K562 (cell line): ENCODE results near the gene GNG7. TPM values are rescaled to one million over a fixed set of nuclear protein-coding genes. Genes with fewer than 3 reads are reported as not detected.

Source experiments
- ATAC-seq: fragments of 200-7000 bp; cut with Tn5 transposase; 3 replicates; pipeline ENCODE4 v1.9.1; 2020; ENCODE audit warnings: moderate library complexity
- BruUV-seq: library from RNA; stranded (reverse); fragments of 400-500 nt; replicated peaks from 2 replicates; lab custom pipeline; 2021; lab: Mats Ljungman, UMichigan
- CTCF ChIA-PET: fragments of 300-600 bp; formaldehyde crosslinking; extraction: SDS; loops from one replicate; lab custom pipeline; 2021; ENCODE audit warnings: low intra/inter-chr PET ratio; lab: Yijun Ruan, JAX
- POLR2A ChIA-PET: fragments of 300-600, 350-650 bp; sonication (Branson Sonifier 250); formaldehyde crosslinking; extraction: SDS; loops from one replicate; lab custom pipeline; 2021; ENCODE audit warnings: antibody characterized with exemption, inconsistent platforms; lab: Yijun Ruan, JAX
- DNase-seq, 4 experiments: peaks; one replicate each; pipeline versions ENCODE4 v3.0.0 to v3.0.0-alpha.2; 2011 to 2018; ENCODE audit warnings: low spot score in 3 of 4, mixed read lengths in 3 of 4; ENCODE audit errors: extremely low read depth in 1 of 4
- FAIRE-seq: peaks from 2 replicates; lab custom pipeline; 2011; peaks lifted over from hg19 to GRCh38; lab: Jason Lieb, UNC
- H2AFZ ChIP-seq: 2 replicates; pipeline ENCODE4 v1.6.0; 2011; ENCODE audit warnings: low read depth, low read length, control low read depth, inconsistent platforms
- H3K27ac ChIP-seq: fragments of 200-600 bp; 3 replicates; pipeline ENCODE4 v1.8.0; 2011; ENCODE audit warnings: low read depth, mild to moderate bottlenecking, control low read depth, inconsistent platforms, low read length, moderate library complexity, mixed read lengths; ENCODE audit errors: extremely low read depth
- H3K27me3 ChIP-seq, 2 experiments: fragments of 300-600 bp in 1 of 2; 2 replicates in 1 of 2; 3 replicates in 1 of 2; pipeline versions ENCODE4 v1.6.0 to v1.8.0; 2011; ENCODE audit warnings: inconsistent platforms in 2 of 2, low read length in 2 of 2, mild to moderate bottlenecking in 1 of 2, mixed read lengths in 1 of 2, moderate library complexity in 1 of 2; ENCODE audit not compliant: control insufficient read depth in 2 of 2, insufficient read depth in 2 of 2
- H3K36me3 ChIP-seq: fragments of 300-600 bp; 3 replicates; pipeline ENCODE4 v1.8.0; 2011; ENCODE audit warnings: mild to moderate bottlenecking, low read length, inconsistent platforms; ENCODE audit not compliant: control insufficient read depth, insufficient read depth
- H3K4me1 ChIP-seq, 2 experiments: fragments of 200-600 bp in 1 of 2; replicated peaks in 1 of 2; 2 replicates in 1 of 2; 3 replicates in 1 of 2; pipeline versions ENCODE4 v1.5.1 to v1.8.0; 2011; ENCODE audit warnings: inconsistent platforms in 2 of 2, low read length in 2 of 2, mild to moderate bottlenecking in 1 of 2, mixed read lengths in 1 of 2, moderate library complexity in 1 of 2; ENCODE audit not compliant: control insufficient read depth in 2 of 2, insufficient read depth in 2 of 2
- H3K4me2 ChIP-seq: 2 replicates; pipeline ENCODE4 v1.6.1; 2011; ENCODE audit warnings: low read length, control low read depth, inconsistent platforms, mixed read lengths; ENCODE audit not compliant: insufficient read depth
- H3K4me3 ChIP-seq: fragments of 200-600 bp; sonication (generic), shearing (Covaris generic); 2 replicates; pipeline ENCODE4 v1.5.1; 2016; ENCODE audit warnings: control low read depth, inconsistent platforms
- H3K79me2 ChIP-seq: fragments of 200-600 bp; 3 replicates; pipeline ENCODE4 v1.8.0; 2011; ENCODE audit warnings: low read length, inconsistent platforms; ENCODE audit not compliant: control insufficient read depth, insufficient read depth
- H3K9ac ChIP-seq, 2 experiments: 2 replicates each; pipeline versions ENCODE4 v1.6.0 to v1.6.1; 2011; ENCODE audit warnings: low read depth in 2 of 2, low read length in 2 of 2, control low read depth in 1 of 2, inconsistent platforms in 1 of 2, mild to moderate bottlenecking in 1 of 2, mixed read lengths in 1 of 2; ENCODE audit not compliant: insufficient read depth in 1 of 2
- H3K9me1 ChIP-seq: one replicate; pipeline ENCODE4 v1.6.0; 2011; ENCODE audit warnings: inconsistent platforms, mild to moderate bottlenecking, low read length, moderate library complexity; ENCODE audit not compliant: control insufficient read depth, insufficient read depth
- H3K9me3 ChIP-seq: replicated peaks from 2 replicates; pipeline ENCODE4 v1.5.1; 2011; ENCODE audit warnings: low read depth, low read length, inconsistent platforms; ENCODE audit not compliant: control insufficient read depth, insufficient read depth
- H4K20me1 ChIP-seq: replicated peaks from 2 replicates; pipeline ENCODE4 v1.6.1; 2011; ENCODE audit warnings: low read length, inconsistent platforms, mixed read lengths; ENCODE audit not compliant: control insufficient read depth, insufficient read depth
- GTF2A2 ChIP-seq: IDR thresholded peaks from 2 replicates; pipeline ENCODE4 v1.6.1; 2016; ENCODE audit warnings: mild to moderate bottlenecking, missing genetic modification characterization, missing compliant biosample characterization
- NFIC ChIP-seq: fragments of 450-650 bp; IDR thresholded peaks from 2 replicates; pipeline ENCODE4 v1.6.1; 2017; ENCODE audit warnings: mild to moderate bottlenecking, inconsistent platforms
- NR2C2 ChIP-seq, 2 experiments: fragments of 200-800 bp in 1 of 2; sonication (Bioruptor generic) in 1 of 2; sonication (generic) in 1 of 2; formaldehyde crosslinking in 1 of 2; IDR thresholded peaks; 2 replicates each; pipeline versions ENCODE4 v1.6.1 to v1.8.0; 2016 to 2022; ENCODE audit warnings: mild to moderate bottlenecking in 1 of 2, missing compliant biosample characterization in 1 of 2, missing genetic modification characterization in 1 of 2, missing genetic modification reagents in 1 of 2
- PKNOX1 ChIP-seq: fragments of 450-650 bp; IDR thresholded peaks from 2 replicates; pipeline ENCODE4 v1.6.1; 2016
- RFX1 ChIP-seq: fragments of 450-650 bp; IDR thresholded peaks from 2 replicates; pipeline ENCODE4 v1.6.1; 2016; ENCODE audit warnings: mild to moderate bottlenecking, moderate library complexity
- VEZF1 ChIP-seq: fragments of 200-800 bp; sonication (Bioruptor generic); IDR thresholded peaks from 2 replicates; pipeline ENCODE4 v1.6.1; 2017; ENCODE audit warnings: missing genetic modification characterization, missing compliant biosample characterization
- ZBTB12 ChIP-seq: fragments of 250-450 bp; sonication (Bioruptor Pico); IDR thresholded peaks from 2 replicates; pipeline ENCODE4 v1.4.0; 2020
- ZBTB33 ChIP-seq: sonication (generic); formaldehyde crosslinking; IDR thresholded peaks from 2 replicates; pipeline ENCODE4 v1.8.1; 2023; ENCODE audit warnings: mild to moderate bottlenecking, missing genetic modification reagents
- ZNF395 ChIP-seq: fragments of 200-800 bp; sonication (Bioruptor generic); IDR thresholded peaks from 2 replicates; pipeline ENCODE4 v1.6.1; 2017; ENCODE audit warnings: missing genetic modification characterization, missing compliant biosample characterization
- ZNF589 ChIP-seq: fragments of 200-800 bp; sonication (Bioruptor generic); IDR thresholded peaks from 2 replicates; pipeline ENCODE4 v1.6.1; 2016; ENCODE audit warnings: low read depth, missing genetic modification characterization, missing compliant biosample characterization
- WGBS: fragments of 100-300 bp; shearing (Covaris generic); methylation state at CpG from one replicate; pipeline ENCODE4 v1.1.6; 2016; ENCODE audit warnings: low coverage, mixed read lengths; ENCODE audit not compliant: insufficient coverage; ENCODE audit errors: missing lambda C conversion rate; 5-methylcytosine and 5-hydroxymethylcytosine counted together
- in situ Hi-C: fragments of 300-500 bp; cut with MboI; formaldehyde crosslinking; loops from 4 replicates; pipeline ENCODE4 v1.15.0; 2018; ENCODE audit warnings: inconsistent platforms, mixed read lengths
- intact Hi-C: fragments of 100-400 bp; cut with micrococcal nuclease; formaldehyde crosslinking; loops from 2 replicates; pipeline ENCODE4 v1.14.2; 2022
- polyA plus RNA-seq, 8 experiments: library from polyadenylated mRNA; depleted of rRNA in 4 of 8; stranded (reverse) in 5 of 8; unstranded in 3 of 8; fragments of >200 nt; fragmentation: Nextera tagmentation in 2 of 8; fragmentation: Illumina TruSeq in 1 of 8; extraction: Ambion mirVana in 2 of 8; extraction: Trizol in 1 of 8; gene quantifications; 2 replicates each; pipeline versions ENCODE4 v1.2.1 to v1.2.3, GENCODE V29; 2011 to 2014; ENCODE audit warnings: inconsistent platforms in 1 of 8, missing spikeins in 1 of 8
- total RNA-seq, 7 experiments: library from RNA; depleted of rRNA in 6 of 7; stranded (reverse); fragments of >200 nt in 6 of 7; fragmentation: Illumina TruSeq in 2 of 7; extraction: Trizol in 2 of 7; gene quantifications; 2 replicates each; pipeline versions ENCODE4 v1.2.1 to v1.2.3, GENCODE V29; 2011 to 2021; ENCODE audit warnings: low replicate concordance in 1 of 7

Gene GNG7
- total and polyA plus RNA-seq, 9 of the 15 experiments (the other 6 are each of a cell fraction or from before 2014, with no cell fraction given) = 0.01 to 0.20 (median 0.06) TPM; not detected in 1

- Histone ChIP-seq H3K9me3 (no peaks in the 10 kb centered on the region; the same call in 1 of the 2 replicates), H3K4me3 (no peak overlapping the region), H3K79me2 (no peaks in the 10 kb centered on the region), H3K27ac (no peak overlapping the region), H3K27me3 (0 out of 5 replicates have a peak, but pooled peaks cover 0 to 8% of the 10 kb centered on the region in 2 experiments), H4K20me1 (no peaks in the 10 kb centered on the region), H3K9me1 (no peaks in the 10 kb centered on the region), H3K4me2 (no peak overlapping the region), H3K9ac (peak overlapping the region in 1 of 2 experiments; percentile 76; a peak in 2 of 4 replicates), H2AFZ (peak overlapping the region; percentile 60; the same call in 1 of the 2 replicates), H3K4me1 (peaks cover 4 to 37% of the 10 kb centered on the region in 2 experiments; a peak in 4 of 5 replicates), H3K36me3 (no peaks in the 10 kb centered on the region)
- ATAC-seq (peak; percentile 25; the same call in 2 of the 3 replicates), DNase-seq (peak in 2 of 4 experiments; percentile 31 to 33), FAIRE-seq (no peak)
- CTCF ChIA-PET = no interaction called here
- intact Hi-C loops = no loop called here
- POLR2A ChIA-PET = interaction anchor here (1.5 kb wide), 1 partner anchor 13 kb away, joined by 5 read pairs; no protein-coding TSS in a partner anchor
- 26% methylated on average over 39 of the region's 50 CpGs for WGBS
- in situ Hi-C loops = no loop called here
- no TSS peak for BruUV-seq
- peak; percentile 54 for TF ChIP-seq RFX1
- peak; percentile 63 for TF ChIP-seq VEZF1 (CRISPR knock-in tag)
- TF ChIP-seq NFIC = peak; percentile 65
- no peak for TF ChIP-seq GTF2A2
- TF ChIP-seq ZNF589 (CRISPR knock-in tag) = peak; percentile 51; the same call in 1 of the 2 replicates
- no peak for TF ChIP-seq NR2C2 (CRISPR knock-in tag; IDR thresholded peaks at IDR 0.05)
- peak; percentile 62; the same call in 1 of the 2 replicates for TF ChIP-seq NR2C2 (tag; IDR thresholded peaks at IDR 0.05)
- TF ChIP-seq ZBTB33 = 0 out of 2 replicates have a peak, but pooled peaks have one; percentile 9
- peak; percentile 62; the same call in 1 of the 2 replicates for TF ChIP-seq PKNOX1
- 0 out of 2 replicates have a peak, but pooled peaks have one; percentile 31 for TF ChIP-seq ZBTB12 (CRISPR knock-in tag)
- peak; percentile 54; the same call in 1 of the 2 replicates for TF ChIP-seq ZNF395 (CRISPR knock-in tag)
Observed at GRCh38 chr19:2546128-2547032, 156.1 kb downstream of the GNG7 start.
